Neural cell (in vitro differentiated cells): ENCODE data around the gene DDX21.

Experiments used
- EP300 ChIP-seq: fragments of 450-650 bp; conservative IDR thresholded peaks from 2 replicates; pipeline ENCODE4 v1.6.1; 2014; ENCODE audit warnings: antibody characterized with exemption, mild to moderate bottlenecking, moderate library complexity; ENCODE audit not compliant: poor library complexity, severe bottlenecking
- EZH2 ChIP-seq: fragments of 200-600, 300-800 bp; shearing (Covaris generic), sonication (generic); IDR thresholded peaks from 2 replicates; pipeline ENCODE4 v1.6.1; 2014; ENCODE audit warnings: antibody characterized with exemption, low read length, borderline replicate concordance, mild to moderate bottlenecking; ENCODE audit not compliant: insufficient read depth, poor library complexity, severe bottlenecking
- POLR2AphosphoS5 ChIP-seq: IDR thresholded peaks from 2 replicates; pipeline ENCODE4 v1.6.1; 2012
- SMC3 ChIP-seq: fragments of 450-650 bp; conservative IDR thresholded peaks from 2 replicates; pipeline ENCODE4 v1.6.1; 2014; ENCODE audit warnings: antibody characterized with exemption, mild to moderate bottlenecking, moderate library complexity; ENCODE audit not compliant: poor library complexity
- TAF1 ChIP-seq: IDR thresholded peaks from 2 replicates; pipeline ENCODE4 v1.6.1; 2012; ENCODE audit warnings: low read depth
- TF ChIP-seq, protein P1 (sequence below): IDR thresholded peaks from 2 replicates; pipeline ENCODE4 v1.6.1; 2012; ENCODE audit warnings: borderline replicate concordance
- TF ChIP-seq, protein P2 (sequence below): fragments of 450-650 bp; IDR thresholded peaks from 2 replicates; pipeline ENCODE4 v1.5.1; 2014; ENCODE audit warnings: antibody characterized with exemption, mild to moderate bottlenecking, moderate library complexity; ENCODE audit not compliant: poor library complexity, severe bottlenecking

DNA sequence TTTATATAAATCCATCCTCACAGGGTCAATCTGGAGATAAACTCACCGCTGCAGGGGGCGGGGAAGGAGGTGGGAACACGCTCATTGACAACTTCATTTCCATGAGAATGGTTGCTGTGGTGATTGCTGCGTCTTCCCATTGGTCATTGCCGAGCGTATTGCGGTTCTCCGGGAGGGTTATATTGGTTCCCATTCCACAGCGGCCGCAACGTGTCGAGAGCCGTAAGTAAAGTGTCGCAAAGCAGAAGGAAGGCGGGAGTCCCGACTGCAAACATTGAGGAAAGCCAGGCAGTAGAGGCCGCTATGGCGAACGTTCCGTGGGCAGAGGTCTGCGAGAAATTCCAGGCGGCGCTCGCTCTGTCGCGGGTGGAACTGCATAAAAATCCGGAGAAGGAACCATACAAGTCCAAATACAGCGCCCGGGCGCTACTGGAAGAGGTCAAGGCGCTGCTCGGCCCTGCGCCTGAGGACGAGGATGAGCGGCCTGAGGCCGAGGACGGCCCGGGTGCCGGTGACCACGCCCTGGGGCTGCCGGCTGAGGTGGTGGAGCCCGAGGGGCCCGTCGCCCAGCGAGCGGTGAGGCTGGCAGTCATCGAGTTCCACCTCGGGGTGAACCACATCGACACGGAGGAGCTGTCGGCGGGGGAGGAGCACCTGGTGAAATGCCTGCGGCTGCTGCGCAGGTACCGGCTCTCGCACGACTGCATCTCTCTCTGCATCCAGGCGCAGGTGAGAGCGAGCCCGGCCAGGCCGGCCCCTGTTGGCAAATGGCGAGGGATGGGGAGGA is 32.8 kb downstream of the DDX21 start, which contains the start of gene KIFBP:
- TF ChIP-seq, protein P1, sequence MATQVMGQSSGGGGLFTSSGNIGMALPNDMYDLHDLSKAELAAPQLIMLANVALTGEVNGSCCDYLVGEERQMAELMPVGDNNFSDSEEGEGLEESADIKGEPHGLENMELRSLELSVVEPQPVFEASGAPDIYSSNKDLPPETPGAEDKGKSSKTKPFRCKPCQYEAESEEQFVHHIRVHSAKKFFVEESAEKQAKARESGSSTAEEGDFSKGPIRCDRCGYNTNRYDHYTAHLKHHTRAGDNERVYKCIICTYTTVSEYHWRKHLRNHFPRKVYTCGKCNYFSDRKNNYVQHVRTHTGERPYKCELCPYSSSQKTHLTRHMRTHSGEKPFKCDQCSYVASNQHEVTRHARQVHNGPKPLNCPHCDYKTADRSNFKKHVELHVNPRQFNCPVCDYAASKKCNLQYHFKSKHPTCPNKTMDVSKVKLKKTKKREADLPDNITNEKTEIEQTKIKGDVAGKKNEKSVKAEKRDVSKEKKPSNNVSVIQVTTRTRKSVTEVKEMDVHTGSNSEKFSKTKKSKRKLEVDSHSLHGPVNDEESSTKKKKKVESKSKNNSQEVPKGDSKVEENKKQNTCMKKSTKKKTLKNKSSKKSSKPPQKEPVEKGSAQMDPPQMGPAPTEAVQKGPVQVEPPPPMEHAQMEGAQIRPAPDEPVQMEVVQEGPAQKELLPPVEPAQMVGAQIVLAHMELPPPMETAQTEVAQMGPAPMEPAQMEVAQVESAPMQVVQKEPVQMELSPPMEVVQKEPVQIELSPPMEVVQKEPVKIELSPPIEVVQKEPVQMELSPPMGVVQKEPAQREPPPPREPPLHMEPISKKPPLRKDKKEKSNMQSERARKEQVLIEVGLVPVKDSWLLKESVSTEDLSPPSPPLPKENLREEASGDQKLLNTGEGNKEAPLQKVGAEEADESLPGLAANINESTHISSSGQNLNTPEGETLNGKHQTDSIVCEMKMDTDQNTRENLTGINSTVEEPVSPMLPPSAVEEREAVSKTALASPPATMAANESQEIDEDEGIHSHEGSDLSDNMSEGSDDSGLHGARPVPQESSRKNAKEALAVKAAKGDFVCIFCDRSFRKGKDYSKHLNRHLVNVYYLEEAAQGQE, result peak; percentile 79
- TF ChIP-seq EZH2, result no peak
- TF ChIP-seq, protein P2, sequence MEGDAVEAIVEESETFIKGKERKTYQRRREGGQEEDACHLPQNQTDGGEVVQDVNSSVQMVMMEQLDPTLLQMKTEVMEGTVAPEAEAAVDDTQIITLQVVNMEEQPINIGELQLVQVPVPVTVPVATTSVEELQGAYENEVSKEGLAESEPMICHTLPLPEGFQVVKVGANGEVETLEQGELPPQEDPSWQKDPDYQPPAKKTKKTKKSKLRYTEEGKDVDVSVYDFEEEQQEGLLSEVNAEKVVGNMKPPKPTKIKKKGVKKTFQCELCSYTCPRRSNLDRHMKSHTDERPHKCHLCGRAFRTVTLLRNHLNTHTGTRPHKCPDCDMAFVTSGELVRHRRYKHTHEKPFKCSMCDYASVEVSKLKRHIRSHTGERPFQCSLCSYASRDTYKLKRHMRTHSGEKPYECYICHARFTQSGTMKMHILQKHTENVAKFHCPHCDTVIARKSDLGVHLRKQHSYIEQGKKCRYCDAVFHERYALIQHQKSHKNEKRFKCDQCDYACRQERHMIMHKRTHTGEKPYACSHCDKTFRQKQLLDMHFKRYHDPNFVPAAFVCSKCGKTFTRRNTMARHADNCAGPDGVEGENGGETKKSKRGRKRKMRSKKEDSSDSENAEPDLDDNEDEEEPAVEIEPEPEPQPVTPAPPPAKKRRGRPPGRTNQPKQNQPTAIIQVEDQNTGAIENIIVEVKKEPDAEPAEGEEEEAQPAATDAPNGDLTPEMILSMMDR, result peak; percentile 91
- peak; percentile 36 for TF ChIP-seq EP300
- TF ChIP-seq POLR2AphosphoS5, result peak; percentile 87
- TF ChIP-seq TAF1, result peak; percentile 75
- peak; percentile 80 for TF ChIP-seq SMC3
